ENCODE measurements around the gene DCLRE1B.

- TF ChIP-seq CTCF (IDR thresholded peaks at IDR 0.05) (no peak), POLR2A (IDR thresholded peaks at IDR 0.05) (no peak), POLR2AphosphoS5 (IDR thresholded peaks at IDR 0.05) (no peak)
Measured at GRCh38 chr1:113861641-113862040, 43.5 kb upstream of the DCLRE1B start.
